ENCODE results near the gene FAM171A1. TPM values are rescaled to one million over a fixed set of nuclear protein-coding genes. Genes with fewer than 3 reads are reported as not detected.

The FAM171A1 gene
- total RNA-seq, 1 donor from 2014 or later, result 51.9 TPM

DNA sequence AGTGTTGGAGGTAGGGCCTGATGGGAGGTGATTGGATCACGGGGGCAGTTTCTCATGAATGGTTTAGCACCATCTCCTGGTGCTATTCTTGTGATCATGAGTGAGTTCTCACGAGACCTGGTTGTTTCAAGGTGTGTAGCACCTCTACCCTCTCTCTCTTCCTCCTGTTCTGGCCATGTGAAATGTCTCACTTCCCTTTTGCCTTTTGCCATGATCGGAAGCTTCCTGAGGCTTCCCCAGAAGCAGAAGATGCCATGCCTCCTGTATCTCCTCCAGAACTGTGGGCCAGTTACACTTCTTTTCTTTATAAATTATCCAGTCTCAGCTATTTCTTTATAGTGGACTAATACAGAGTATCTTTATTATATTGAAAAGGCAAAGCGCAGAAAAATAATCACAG is 90.1 kb downstream of the FAM171A1 start:
- H3K4me1 ChIP-seq (ENCODE audit: insufficient read depth, low read length), result no peaks in the 10 kb centered on the region
- no peaks in the 10 kb centered on the region for H3K27me3 Mint-ChIP-seq (ENCODE audit: low read depth, unreplicated experiment)
- no peak overlapping the region for H3K27ac ChIP-seq (ENCODE audit: low read depth, low read length)
- H3K4me3 Mint-ChIP-seq (ENCODE audit: unreplicated experiment), result no peak overlapping the region
- H3K9me3 Mint-ChIP-seq (ENCODE audit: unreplicated experiment), result no peaks in the 10 kb centered on the region
- no peak overlapping the region for H3K4me3 ChIP-seq (ENCODE audit: insufficient read depth, low read depth, low read length)
- H2AFZ ChIP-seq (ENCODE audit: low read depth, low read length), result no peak overlapping the region
- no peak overlapping the region for H3K9ac ChIP-seq (ENCODE audit: low read length)
- H3K27me3 ChIP-seq (ENCODE audit: insufficient read depth, low read length), result no peaks in the 10 kb centered on the region
- H4K20me1 ChIP-seq (ENCODE audit: insufficient read depth, low read length), result peaks cover 21% of the 10 kb centered on the region
- H3K36me3 ChIP-seq (ENCODE audit: insufficient read depth, low read length), result peaks cover 23% of the 10 kb centered on the region
- no peak overlapping the region for H3K4me2 ChIP-seq (ENCODE audit: low read length)
- peaks cover 1% of the 10 kb centered on the region for H3K4me1 Mint-ChIP-seq (ENCODE audit: low read depth, unreplicated experiment)
- H3K79me2 ChIP-seq (ENCODE audit: insufficient read depth, low read length), result peaks cover 12% of the 10 kb centered on the region
- DNase-seq (ENCODE audit: low read depth) (no peak), FAIRE-seq (no peak)
- no peak for TF ChIP-seq EZH2 (IDR thresholded peaks at IDR 0.05; ENCODE audit: insufficient read depth, low read length)
- TF ChIP-seq, protein P1, sequence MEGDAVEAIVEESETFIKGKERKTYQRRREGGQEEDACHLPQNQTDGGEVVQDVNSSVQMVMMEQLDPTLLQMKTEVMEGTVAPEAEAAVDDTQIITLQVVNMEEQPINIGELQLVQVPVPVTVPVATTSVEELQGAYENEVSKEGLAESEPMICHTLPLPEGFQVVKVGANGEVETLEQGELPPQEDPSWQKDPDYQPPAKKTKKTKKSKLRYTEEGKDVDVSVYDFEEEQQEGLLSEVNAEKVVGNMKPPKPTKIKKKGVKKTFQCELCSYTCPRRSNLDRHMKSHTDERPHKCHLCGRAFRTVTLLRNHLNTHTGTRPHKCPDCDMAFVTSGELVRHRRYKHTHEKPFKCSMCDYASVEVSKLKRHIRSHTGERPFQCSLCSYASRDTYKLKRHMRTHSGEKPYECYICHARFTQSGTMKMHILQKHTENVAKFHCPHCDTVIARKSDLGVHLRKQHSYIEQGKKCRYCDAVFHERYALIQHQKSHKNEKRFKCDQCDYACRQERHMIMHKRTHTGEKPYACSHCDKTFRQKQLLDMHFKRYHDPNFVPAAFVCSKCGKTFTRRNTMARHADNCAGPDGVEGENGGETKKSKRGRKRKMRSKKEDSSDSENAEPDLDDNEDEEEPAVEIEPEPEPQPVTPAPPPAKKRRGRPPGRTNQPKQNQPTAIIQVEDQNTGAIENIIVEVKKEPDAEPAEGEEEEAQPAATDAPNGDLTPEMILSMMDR (IDR thresholded peaks at IDR 0.05; ENCODE audit: insufficient read depth, low read depth, low read length), result no peak
- H3K27ac Mint-ChIP-seq (ENCODE audit: unreplicated experiment), result no peak overlapping the region
- H3K9me3 ChIP-seq (ENCODE audit: insufficient read depth, low read depth, low read length), result no peaks in the 10 kb centered on the region
- H3K36me3 Mint-ChIP-seq (ENCODE audit: low read depth, unreplicated experiment), result peaks cover 33% of the 10 kb centered on the region

DNA sequence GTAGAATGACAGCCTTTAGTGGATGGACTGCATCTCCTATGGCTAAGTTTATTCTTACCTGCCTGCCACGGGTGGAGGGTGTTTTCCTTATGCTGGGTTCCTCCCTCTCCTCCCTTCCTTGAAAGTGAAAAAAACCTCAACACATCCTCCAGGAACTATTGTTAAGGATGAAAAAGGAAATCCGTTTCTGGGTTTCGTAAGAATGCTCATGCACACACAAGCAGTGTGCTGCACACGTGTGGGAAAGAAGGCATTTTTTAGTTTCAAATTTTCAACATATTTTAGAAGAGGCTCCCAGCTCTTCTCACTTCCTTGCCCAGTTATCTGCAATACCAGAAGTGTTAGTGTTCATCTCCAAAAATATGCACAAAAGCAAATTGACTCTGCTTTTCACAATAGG is 90.6 kb downstream of the FAM171A1 start:
- Histone ChIP-seq H4K20me1 (ENCODE audit: insufficient read depth, low read length) (peaks cover 17% of the 10 kb centered on the region), H3K27me3 (ENCODE audit: insufficient read depth, low read length) (no peaks in the 10 kb centered on the region), H3K9me3 (ENCODE audit: insufficient read depth, low read depth, low read length) (no peaks in the 10 kb centered on the region), H3K27ac (ENCODE audit: low read depth, low read length) (no peak overlapping the region), H3K36me3 (ENCODE audit: insufficient read depth, low read length) (peaks cover 23% of the 10 kb centered on the region), H2AFZ (ENCODE audit: low read depth, low read length) (no peak overlapping the region), H3K4me3 (ENCODE audit: insufficient read depth, low read depth, low read length) (no peak overlapping the region), H3K9ac (ENCODE audit: low read length) (no peak overlapping the region), H3K4me1 (ENCODE audit: insufficient read depth, low read length) (no peaks in the 10 kb centered on the region), H3K79me2 (ENCODE audit: insufficient read depth, low read length) (peaks cover 7% of the 10 kb centered on the region), H3K4me2 (ENCODE audit: low read length) (no peak overlapping the region)
- no peak overlapping the region for H3K4me3 Mint-ChIP-seq (ENCODE audit: unreplicated experiment)
- no peaks in the 10 kb centered on the region for H3K27me3 Mint-ChIP-seq (ENCODE audit: low read depth, unreplicated experiment)
- TF ChIP-seq EZH2 (IDR thresholded peaks at IDR 0.05; ENCODE audit: insufficient read depth, low read length), result no peak
- TF ChIP-seq, protein P1 (IDR thresholded peaks at IDR 0.05; ENCODE audit: insufficient read depth, low read depth, low read length), result no peak
- H3K36me3 Mint-ChIP-seq (ENCODE audit: low read depth, unreplicated experiment), result peaks cover 33% of the 10 kb centered on the region
- FAIRE-seq (no peak), DNase-seq (ENCODE audit: low read depth) (no peak)
- no peaks in the 10 kb centered on the region for H3K9me3 Mint-ChIP-seq (ENCODE audit: unreplicated experiment)
- H3K4me1 Mint-ChIP-seq (ENCODE audit: low read depth, unreplicated experiment), result peaks cover 1% of the 10 kb centered on the region
- no peak overlapping the region for H3K27ac Mint-ChIP-seq (ENCODE audit: unreplicated experiment)

DNA sequence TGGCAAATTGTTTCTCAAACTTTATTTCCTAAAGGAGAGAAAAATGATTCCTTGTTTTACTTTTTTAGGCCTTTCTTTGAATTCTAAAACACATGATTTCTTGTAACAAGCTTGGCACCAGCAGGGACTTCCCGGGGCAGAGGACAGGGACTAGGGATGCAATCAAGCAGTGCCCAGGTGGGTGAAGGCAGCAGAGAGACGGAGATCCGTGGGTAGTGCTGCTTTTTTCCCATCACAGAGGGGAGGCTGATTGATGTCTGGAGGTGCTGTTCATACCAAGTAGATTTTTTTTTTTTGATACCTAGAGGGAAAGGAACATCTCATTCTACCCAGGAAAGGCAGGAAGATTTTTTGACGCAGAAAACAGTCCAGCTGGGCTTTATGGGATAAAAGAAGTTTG is 91.9 kb downstream of the FAM171A1 start:
- H3K36me3 Mint-ChIP-seq (ENCODE audit: low read depth, unreplicated experiment), result peaks cover 37% of the 10 kb centered on the region

More for the DNA sequence above, 91.9 kb downstream of the FAM171A1 start:
- Mint-ChIP-seq H3K27me3 (ENCODE audit: low read depth, unreplicated experiment) (no peaks in the 10 kb centered on the region), H3K9me3 (ENCODE audit: unreplicated experiment) (no peaks in the 10 kb centered on the region), H3K27ac (ENCODE audit: unreplicated experiment) (no peak overlapping the region), H3K4me1 (ENCODE audit: low read depth, unreplicated experiment) (peaks cover 1% of the 10 kb centered on the region), H3K4me3 (ENCODE audit: unreplicated experiment) (no peak overlapping the region)
- FAIRE-seq, result no peak
- Histone ChIP-seq H3K9me3 (ENCODE audit: insufficient read depth, low read depth, low read length) (no peaks in the 10 kb centered on the region), H4K20me1 (ENCODE audit: insufficient read depth, low read length) (peaks cover 10% of the 10 kb centered on the region), H3K4me3 (ENCODE audit: insufficient read depth, low read depth, low read length) (no peak overlapping the region), H3K4me1 (ENCODE audit: insufficient read depth, low read length) (no peaks in the 10 kb centered on the region), H3K27ac (ENCODE audit: low read depth, low read length) (no peak overlapping the region), H3K4me2 (ENCODE audit: low read length) (no peak overlapping the region), H3K79me2 (ENCODE audit: insufficient read depth, low read length) (no peaks in the 10 kb centered on the region), H3K36me3 (ENCODE audit: insufficient read depth, low read length) (peaks cover 23% of the 10 kb centered on the region), H2AFZ (ENCODE audit: low read depth, low read length) (no peak overlapping the region), H3K9ac (ENCODE audit: low read length) (no peak overlapping the region), H3K27me3 (ENCODE audit: insufficient read depth, low read length) (no peaks in the 10 kb centered on the region)
- no peak for DNase-seq (ENCODE audit: low read depth)
- TF ChIP-seq, protein P1 (IDR thresholded peaks at IDR 0.05; ENCODE audit: insufficient read depth, low read depth, low read length), result no peak
- no peak for TF ChIP-seq EZH2 (IDR thresholded peaks at IDR 0.05; ENCODE audit: insufficient read depth, low read length)

Data from astrocyte (in vitro differentiated cells and primary cell).